H4 (cell line): ENCODE results near the gene TGFBI. TPM values are rescaled to one million over a fixed set of nuclear protein-coding genes. Genes with fewer than 3 reads are reported as not detected.

Experiments used
- DNase-seq: peaks from one replicate; pipeline ENCODE4 v3.0.0-alpha.2; 2015; ENCODE audit warnings: low spot score
- total RNA-seq: library from RNA; depleted of rRNA; stranded (reverse); fragments of >200 nt; shearing (Covaris generic); gene quantifications from 2 replicates; pipeline ENCODE4 v1.2.3, GENCODE V29; 2014; rRNA removed

Gene TGFBI
- total RNA-seq, 1 experiment from 2014 or later, result 2,468 TPM

GRCh38 chr5:136089791-136090190 lies 61.0 kb downstream of the TGFBI start:
- DNase-seq, result no peak

- no peak for DNase-seq
Observed at GRCh38 chr5:136090319-136090718, 61.5 kb downstream of the TGFBI start.

- no peak for DNase-seq
Observed at GRCh38 chr5:136094189-136094912, 65.6 kb downstream of the TGFBI start.

GRCh38 chr5:136094913-136095641 lies 66.3 kb downstream of the TGFBI start:
- DNase-seq, result no peak

GRCh38 chr5:136098176-136098575 lies 69.4 kb downstream of the TGFBI start:
- no peak for DNase-seq

- DNase-seq, result no peak
Observed at GRCh38 chr5:136099870-136100269, 71.1 kb downstream of the TGFBI start.

- DNase-seq, result no peak
Observed at GRCh38 chr5:136101884-136102283, 73.1 kb downstream of the TGFBI start.

- no peak for DNase-seq
Observed at GRCh38 chr5:136103118-136103517, 74.3 kb downstream of the TGFBI start.

- DNase-seq, result no peak
Observed at GRCh38 chr5:136104306-136104965, 75.6 kb downstream of the TGFBI start.

GRCh38 chr5:136106351-136107031 lies 77.7 kb downstream of the TGFBI start:
- no peak for DNase-seq

GRCh38 chr5:136108180-136108611 lies 79.4 kb downstream of the TGFBI start:
- no peak for DNase-seq

GRCh38 chr5:136108766-136109165 lies 80.0 kb downstream of the TGFBI start:
- no peak for DNase-seq

- no peak for DNase-seq
Observed at GRCh38 chr5:136109453-136110135, 80.8 kb downstream of the TGFBI start.

Other genes starting within 250 kb of the TGFBI start
- not detected in 2 replicates for gene SLC25A48, start 194.3 kb upstream of the TGFBI start, total RNA-seq
- not detected in 2 replicates for gene IL9, start 133.1 kb upstream of the TGFBI start, total RNA-seq
- not detected in 2 replicates for gene LECT2, start 74.0 kb upstream of the TGFBI start, total RNA-seq
- 38.8 and 40.0 TPM in 2 replicates for gene SMAD5, start 103.9 kb downstream of the TGFBI start, total RNA-seq
- not detected in 2 replicates for gene SMIM32, start 164.2 kb downstream of the TGFBI start, total RNA-seq